H1 (cell line): ENCODE measurements around the gene CFB. TPM values are rescaled to one million over a fixed set of nuclear protein-coding genes. Genes with fewer than 3 reads are reported as not detected.

Source experiments
- CTCF ChIA-PET: fragments of 300-600 bp; sonication (Branson Sonifier 250); formaldehyde crosslinking; loops from one replicate; lab custom pipeline; 2021; ENCODE audit not compliant: partially characterized antibody; lab: Charles Lee
- POLR2A ChIA-PET: fragments of 300-600 bp; sonication (Branson Sonifier 250); formaldehyde crosslinking; loops from one replicate; lab custom pipeline; 2021; ENCODE audit warnings: inconsistent platforms; ENCODE audit not compliant: partially characterized antibody; lab: Charles Lee
- DNase-seq, 2 experiments: peaks; one replicate each; pipeline versions ENCODE4 v3.0.0 to v3.0.0-alpha.2; 2010 to 2022; ENCODE audit warnings: low spot score in 2 of 2, low read depth in 1 of 2, mixed read lengths in 1 of 2
- FAIRE-seq: peaks from 2 replicates; lab custom pipeline; 2011; peaks lifted over from hg19 to GRCh38; lab: Jason Lieb, UNC
- H2AFZ ChIP-seq: 2 replicates; pipeline ENCODE4 v1.8.1; 2012; ENCODE audit warnings: low read length, inconsistent platforms
- H2AK5ac ChIP-seq: 2 replicates; pipeline ENCODE4 v1.6.1; 2013; ENCODE audit warnings: low read depth, low read length
- H2BK120ac ChIP-seq: replicated peaks from 2 replicates; pipeline ENCODE3; 2013; ENCODE audit warnings: low read depth, low read length, inconsistent platforms
- H2BK12ac ChIP-seq: 2 replicates; pipeline ENCODE4 v1.6.1; 2013; ENCODE audit warnings: low read depth, low read length
- H2BK15ac ChIP-seq: 2 replicates; pipeline ENCODE4 v1.6.1; 2013; ENCODE audit warnings: low read length
- H2BK20ac ChIP-seq: 2 replicates; pipeline ENCODE4 v1.6.1; 2013; ENCODE audit warnings: low read length
- H2BK5ac ChIP-seq: 2 replicates; pipeline ENCODE4 v1.6.1; 2013; ENCODE audit warnings: low read depth, low read length
- H3K14ac ChIP-seq: 2 replicates; pipeline ENCODE4 v1.6.1; 2013; ENCODE audit warnings: inconsistent platforms; ENCODE audit not compliant: insufficient read length
- H3K18ac ChIP-seq: 2 replicates; pipeline ENCODE4 v1.6.1; 2013; ENCODE audit warnings: low read length; ENCODE audit errors: extremely low read depth
- H3K23ac ChIP-seq: 2 replicates; pipeline ENCODE4 v1.6.1; 2013; ENCODE audit warnings: inconsistent platforms; ENCODE audit not compliant: insufficient read length
- H3K23me2 ChIP-seq: 2 replicates; pipeline ENCODE4 v1.6.1; 2013; ENCODE audit warnings: low read depth, low read length
- H3K27ac ChIP-seq: 2 replicates; pipeline ENCODE4 v1.6.1; 2011; ENCODE audit warnings: low read depth, low read length, inconsistent platforms
- H3K27me3 ChIP-seq, 4 experiments: replicated peaks in 1 of 4; 1 replicate in 1 of 4; 2 replicates in 3 of 4; pipeline versions ENCODE4 v1.6.1 to v1.8.1; 2011 to 2013; ENCODE audit warnings: low read length in 3 of 4, mild to moderate bottlenecking in 3 of 4, inconsistent platforms in 2 of 4, mixed read lengths in 2 of 4, moderate library complexity in 1 of 4; ENCODE audit not compliant: control insufficient read depth in 3 of 4, insufficient read depth in 3 of 4; ENCODE audit errors: extremely low read depth in 1 of 4
- H3K36me3 ChIP-seq, 4 experiments: 2 replicates each; pipeline versions ENCODE4 v1.6.1 to v1.8.1; 2011 to 2013; ENCODE audit warnings: mild to moderate bottlenecking in 4 of 4, low read length in 3 of 4, moderate library complexity in 2 of 4, control low read depth in 1 of 4, inconsistent platforms in 1 of 4; ENCODE audit not compliant: insufficient read depth in 4 of 4, control insufficient read depth in 2 of 4
- H3K4ac ChIP-seq: replicated peaks from 2 replicates; pipeline ENCODE3; 2013; ENCODE audit warnings: low read length, low read depth, mixed read lengths, inconsistent platforms; ENCODE audit not compliant: insufficient read length
- H3K4me1 ChIP-seq, 4 experiments: replicated peaks in 1 of 4; 1 replicate in 1 of 4; 2 replicates in 3 of 4; pipeline versions ENCODE4 v1.6.1 to v1.8.1; 2011 to 2013; ENCODE audit warnings: low read length in 3 of 4, inconsistent platforms in 2 of 4, mixed read lengths in 1 of 4; ENCODE audit not compliant: insufficient read depth in 4 of 4, control insufficient read depth in 3 of 4
- H3K4me2 ChIP-seq, 2 experiments: 2 replicates each; pipeline versions ENCODE4 v1.6.1 to v1.8.1; 2011 to 2013; ENCODE audit warnings: low read depth in 2 of 2, low read length in 2 of 2, control low read depth in 1 of 2, inconsistent platforms in 1 of 2, mild to moderate bottlenecking in 1 of 2; ENCODE audit not compliant: insufficient read depth in 1 of 2
- H3K4me3 ChIP-seq, 4 experiments: fragments of 200-600, 300-600 bp in 1 of 4; sonication (generic), shearing (Covaris generic), sonication (Bioruptor Twin) in 1 of 4; 2 replicates each; pipeline versions ENCODE4 v1.5.1 to v1.8.1; 2011 to 2016; ENCODE audit warnings: low read length in 4 of 4, low read depth in 3 of 4, control low read depth in 2 of 4, inconsistent platforms in 2 of 4, mild to moderate bottlenecking in 2 of 4, mixed read lengths in 1 of 4, moderate library complexity in 1 of 4; ENCODE audit not compliant: insufficient read depth in 2 of 4; ENCODE audit errors: extremely low read depth in 1 of 4
- H3K56ac ChIP-seq: replicated peaks from 2 replicates; pipeline ENCODE3; 2013; ENCODE audit warnings: low read depth, mild to moderate bottlenecking, mixed read lengths, low read length, inconsistent platforms; ENCODE audit not compliant: insufficient read length
- H3K79me1 ChIP-seq: 2 replicates; pipeline ENCODE4 v1.6.1; 2013; ENCODE audit warnings: low read depth, low read length, control low read depth
- H3K79me2 ChIP-seq, 2 experiments: 2 replicates each; pipeline versions ENCODE4 v1.6.1 to v1.8.1; 2012 to 2013; ENCODE audit warnings: low read length in 2 of 2, mild to moderate bottlenecking in 2 of 2, inconsistent platforms in 1 of 2; ENCODE audit not compliant: insufficient read depth in 2 of 2, control insufficient read depth in 1 of 2
- H3K9ac ChIP-seq, 4 experiments: replicated peaks in 1 of 4; 1 replicate in 1 of 4; 2 replicates in 3 of 4; pipeline versions ENCODE4 v1.6.1 to v1.8.1; 2011 to 2013; ENCODE audit warnings: low read depth in 3 of 4, low read length in 3 of 4, control low read depth in 2 of 4, mild to moderate bottlenecking in 2 of 4, moderate library complexity in 2 of 4, inconsistent platforms in 1 of 4; ENCODE audit errors: extremely low read depth in 1 of 4
- H3K9me3 ChIP-seq, 2 experiments: 2 replicates each; pipeline versions ENCODE4 v1.6.1 to v1.8.1; 2012 to 2013; ENCODE audit warnings: mild to moderate bottlenecking in 2 of 2, moderate library complexity in 2 of 2, control low read depth in 1 of 2, inconsistent platforms in 1 of 2, low read depth in 1 of 2, low read length in 1 of 2, mixed read lengths in 1 of 2; ENCODE audit not compliant: insufficient read depth in 2 of 2
- H4K20me1 ChIP-seq, 2 experiments: replicated peaks in 1 of 2; 2 replicates each; pipeline versions ENCODE3 to v1.8.1; 2011 to 2013; ENCODE audit warnings: inconsistent platforms in 2 of 2, low read length in 2 of 2, mild to moderate bottlenecking in 1 of 2; ENCODE audit not compliant: insufficient read depth in 2 of 2, control insufficient read depth in 1 of 2
- H4K5ac ChIP-seq: 2 replicates; pipeline ENCODE4 v1.6.1; 2013; ENCODE audit warnings: low read length, low read depth, mixed read lengths, inconsistent platforms; ENCODE audit not compliant: insufficient read length
- H4K8ac ChIP-seq: 2 replicates; pipeline ENCODE4 v1.8.0; 2013; ENCODE audit warnings: mild to moderate bottlenecking, moderate library complexity, low read length, inconsistent platforms; ENCODE audit not compliant: insufficient read depth; ENCODE audit errors: extremely low read depth
- H4K91ac ChIP-seq: replicated peaks from 2 replicates; pipeline ENCODE3; 2013; ENCODE audit warnings: low read length, mixed read lengths, inconsistent platforms; ENCODE audit not compliant: insufficient read length
- KDM1A ChIP-seq: fragments of 200-600, 300-600 bp; sonication (generic); IDR thresholded peaks from 2 replicates; pipeline ENCODE4 v1.7.1; 2016; ENCODE audit warnings: mild to moderate bottlenecking, low read length, borderline replicate concordance
- WGBS, 2 experiments: shearing (Covaris generic) in 1 of 2; methylation state at CpG; one replicate each; pipeline versions ENCODE4 v1.1.6 to v1.1.7; 2013 to 2015; ENCODE audit warnings: low lambda C conversion rate in 2 of 2, mixed read lengths in 2 of 2, inconsistent platforms in 1 of 2, low coverage in 1 of 2, missing lambda C conversion rate in 1 of 2; ENCODE audit not compliant: insufficient replicate concordance in 2 of 2, insufficient coverage in 1 of 2, insufficient read length in 1 of 2; ENCODE audit errors: extremely low coverage in 1 of 2, missing lambda C conversion rate in 1 of 2; 5-methylcytosine and 5-hydroxymethylcytosine counted together
- polyA plus RNA-seq, 7 experiments: library from polyadenylated mRNA; depleted of rRNA in 3 of 7; stranded (reverse) in 5 of 7; unstranded in 2 of 7; fragments of >200 nt in 5 of 7; fragments of 200-250 nt in 2 of 7; gene quantifications; 1 replicate in 5 of 7; 2 replicates in 1 of 7; 4 replicates in 1 of 7; pipeline versions ENCODE4 v1.2.1 to v1.2.3, GENCODE V29; 2011 to 2013; ENCODE audit warnings: missing spikeins in 2 of 7, mixed read lengths in 2 of 7
- total RNA-seq: library from RNA; stranded (reverse); fragmentation: NEBNext Ultra II Directional; extraction: Animal tissue kit (Norgen Biotek cat#: 25700); gene quantifications from 2 replicates; pipeline ENCODE4 v1.2.1, GENCODE V29; 2021

CFB gene
- total and polyA plus RNA-seq, 2 of the 8 experiments (the other 6 are each of a cell fraction or from before 2014, with no cell fraction given), result 0.09 TPM; not detected in 1

DNA sequence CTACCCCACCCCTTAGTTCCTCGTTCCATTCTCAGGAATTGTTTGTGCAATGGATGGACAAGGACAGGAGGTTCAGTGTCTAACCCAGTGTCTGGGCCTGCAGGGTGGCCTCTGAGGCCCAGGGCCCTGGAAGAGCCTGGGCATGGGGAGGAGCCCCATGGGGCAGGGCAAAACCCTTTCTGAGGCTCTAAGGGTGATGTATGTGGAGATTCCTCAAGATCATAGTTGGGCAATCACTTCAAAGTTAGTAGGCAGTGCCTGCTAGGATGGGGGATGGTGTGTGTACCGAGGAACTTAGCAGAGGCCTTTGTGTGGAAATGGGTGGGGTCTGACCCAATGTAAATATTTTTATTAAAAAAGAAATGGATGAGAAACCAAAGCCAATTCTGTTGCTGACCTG, 25.1 kb upstream of the CFB start:
- H4K8ac ChIP-seq, result no peak overlapping the region
- H3K4me2 ChIP-seq, result no peak overlapping the region
- no peaks in the 10 kb centered on the region for H3K9me3 ChIP-seq
- no peaks in the 10 kb centered on the region for H3K27me3 ChIP-seq
- no peak overlapping the region for H2BK5ac ChIP-seq
- no peak overlapping the region for H2BK12ac ChIP-seq
- DNase-seq (no peak), FAIRE-seq (no peak)
- no peak overlapping the region for H4K91ac ChIP-seq
- no peaks in the 10 kb centered on the region for H3K79me2 ChIP-seq
- TF ChIP-seq KDM1A, result no peak
- no peak overlapping the region for H3K56ac ChIP-seq
- no peak overlapping the region for H3K4me3 ChIP-seq
- H4K20me1 ChIP-seq, result no peaks in the 10 kb centered on the region
- no peaks in the 10 kb centered on the region for H3K79me1 ChIP-seq
- H2BK20ac ChIP-seq, result no peak overlapping the region
- no peak overlapping the region for H4K5ac ChIP-seq
- H2BK15ac ChIP-seq, result no peak overlapping the region
- H2AFZ ChIP-seq, result no peak overlapping the region
- H3K18ac ChIP-seq, result no peak overlapping the region
- WGBS, 2 experiments, result 78% methylated on average over 2 of the region's 2 CpGs; no CpG with 5 or more reads in 1 of the 2 experiments
- no peak overlapping the region for H2BK120ac ChIP-seq
- no peaks in the 10 kb centered on the region for H3K23me2 ChIP-seq
- no peak overlapping the region for H3K23ac ChIP-seq
- H3K27ac ChIP-seq, result no peak overlapping the region
- ChIA-PET POLR2A (interaction anchor here (0.9 to 2.7 kb wide), 6 partner anchors 14 to 27 kb away, joined by 3 to 12 read pairs (median 4); partner anchors contain the start of genes EHMT2 and ZBTB12), CTCF (interaction anchor here (0.8 to 6.4 kb wide), 6 partner anchors 9 to 176 kb away, joined by 3 to 43 read pairs (median 10); no protein-coding TSS in a partner anchor)
- no peak overlapping the region for H3K14ac ChIP-seq
- H3K9ac ChIP-seq, result no peak overlapping the region
- H2AK5ac ChIP-seq, result no peak overlapping the region
- no peak overlapping the region for H3K4ac ChIP-seq
- H3K4me1 ChIP-seq, result no peaks in the 10 kb centered on the region
- no peaks in the 10 kb centered on the region for H3K36me3 ChIP-seq
